22Rv1 (cell line): ENCODE measurements around the gene PRKCE.

Experiments used
- CTCF ChIP-seq: fragments of 450-650 bp; IDR thresholded peaks from 2 replicates; pipeline ENCODE4 v1.5.1; 2017; ENCODE audit warnings: mild to moderate bottlenecking
- ZFX ChIP-seq: fragments of 450-650 bp; IDR thresholded peaks from 2 replicates; pipeline ENCODE4 v1.6.1; 2017; ENCODE audit warnings: antibody characterized with exemption, borderline replicate concordance

DNA sequence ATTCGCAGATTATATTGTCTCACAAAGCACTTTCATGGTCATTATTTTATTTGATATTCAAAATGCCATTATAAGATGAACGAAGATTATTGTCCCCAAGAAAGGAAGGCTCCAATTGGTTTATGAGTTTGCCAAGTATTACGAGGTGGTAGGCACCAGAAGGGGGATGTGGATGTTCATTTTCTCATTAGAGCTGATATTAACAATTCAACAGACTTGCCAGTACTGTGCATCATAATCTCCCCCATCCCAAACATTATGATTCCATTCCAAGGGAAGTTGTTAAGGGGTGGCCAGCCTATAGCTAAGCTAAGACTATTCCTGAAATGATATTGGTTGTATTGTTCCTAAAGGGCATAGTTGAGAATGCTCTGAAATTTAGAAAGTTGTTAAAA lies 257.7 kb downstream of the PRKCE start:
- TF ChIP-seq CTCF (no peak), ZFX (no peak)
